Activated naive CD4-positive, alpha-beta T cell treated with Interleukin-2 at 50 U/mL for 16 hours (primary cell): Measurements from ENCODE around the gene POLA2.
A peak's percentile ranks its signal among the peaks of the same experiment; 100 is the strongest.
"Not testable (repeated sequence)": the region's sequence is repeated elsewhere in the genome, so short reads cannot be mapped to it uniquely, and the experiment has no call there.

Experiments
- DNase-seq: peaks from one replicate; pipeline ENCODE4 v3.0.0-alpha.2; 2020

POLA2 gene

GRCh38 chr11:65310215-65310614, 48.5 kb downstream of the POLA2 start:
- no peak for DNase-seq

DNA sequence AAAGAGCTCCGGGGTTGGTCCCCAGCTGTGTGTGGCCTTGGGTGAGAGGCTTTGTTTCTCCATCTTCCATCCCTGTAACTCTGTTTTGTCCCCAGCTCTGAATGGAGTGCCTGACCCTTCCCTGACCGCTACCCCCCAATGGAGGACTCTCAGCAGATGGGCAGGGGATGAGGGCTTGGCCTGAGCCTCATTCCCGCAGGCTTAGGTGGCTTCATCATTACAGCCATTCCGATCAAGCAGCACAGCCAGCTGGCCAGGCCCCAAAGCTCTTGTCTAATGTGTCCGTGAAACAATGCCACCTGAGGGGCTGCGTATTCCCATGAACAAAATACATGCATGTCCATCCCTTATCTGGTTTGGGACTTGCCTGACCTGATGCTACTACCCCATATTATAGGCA, 49.0 kb downstream of the POLA2 start:
- no peak for DNase-seq

- no peak for DNase-seq
These were observed 49.5 kb downstream of the POLA2 start for GRCh38 chr11:65311170-65311678.

- peak; percentile 76 for DNase-seq
These were observed 52.9 kb downstream of the POLA2 start, which contains the start of gene CDC42EP2 for GRCh38 chr11:65314501-65315203. TSS of gene CDC42EP2 (plus strand) at chr11:65314866. CDS start at chr11:65320899, 6,033 bp downstream.

- peak; percentile 83 for DNase-seq
These were observed 53.6 kb downstream of the POLA2 start for GRCh38 chr11:65315204-65315865.

DNA sequence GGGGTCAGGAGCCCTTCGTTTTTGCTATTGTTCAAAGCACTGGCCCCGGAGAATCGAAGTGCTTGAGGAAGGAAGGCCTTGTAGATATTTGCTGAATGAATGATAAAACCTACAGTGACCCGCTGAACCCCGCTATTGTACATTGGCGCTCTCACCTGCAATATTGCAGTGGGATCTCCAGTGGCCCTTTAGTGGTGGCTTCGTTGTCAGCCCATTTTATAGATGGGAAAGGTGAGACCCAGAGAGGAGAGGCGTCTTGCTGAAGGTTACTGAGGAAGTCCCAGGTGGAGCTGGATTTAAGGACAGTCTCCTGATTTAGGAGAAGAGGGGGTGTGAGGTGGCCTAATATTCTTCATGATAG, 54.1 kb downstream of the POLA2 start:
- DNase-seq: no peak

- no peak for DNase-seq
These were observed 54.7 kb downstream of the POLA2 start for GRCh38 chr11:65316227-65317024.

DNA sequence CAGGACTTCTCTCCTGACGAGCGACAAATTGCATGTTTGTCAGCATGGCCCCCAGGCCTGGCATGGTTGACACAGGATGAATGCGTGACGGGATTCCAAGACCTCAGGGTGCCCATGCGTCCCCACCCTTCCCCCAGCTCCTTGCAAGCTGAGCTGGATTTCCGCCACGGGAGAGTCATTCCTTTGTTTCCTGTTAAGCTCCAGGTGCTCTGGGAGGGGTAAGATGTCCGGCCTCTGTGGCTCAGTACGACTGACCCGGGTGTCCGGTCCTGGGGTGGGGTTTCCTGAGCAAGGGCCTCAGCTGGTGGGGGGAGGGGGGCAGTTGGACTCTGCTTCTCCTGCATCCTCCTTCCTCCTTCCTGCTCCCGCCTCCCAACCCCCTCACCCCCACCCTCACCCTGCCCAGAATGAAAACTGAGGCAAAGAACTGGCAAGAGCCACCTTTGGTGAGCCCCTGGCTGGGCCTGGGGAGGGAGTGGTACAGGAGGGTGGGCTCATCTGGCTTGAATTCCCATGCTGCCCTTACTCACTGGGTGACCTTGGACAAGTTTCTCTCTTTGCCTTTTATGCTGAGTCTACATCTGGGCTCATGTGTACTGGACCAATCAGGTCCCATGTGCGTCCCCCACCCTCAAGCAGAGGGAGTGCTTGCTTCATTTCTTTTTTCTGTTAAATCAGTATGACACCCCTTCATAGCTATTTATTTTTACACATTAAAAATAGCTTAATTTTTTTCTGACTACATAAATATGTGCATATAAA, 55.4 kb downstream of the POLA2 start:
- DNase-seq: no peak

GRCh38 chr11:65320386-65321075, 58.8 kb downstream of the POLA2 start:
- no peak for DNase-seq

DNA sequence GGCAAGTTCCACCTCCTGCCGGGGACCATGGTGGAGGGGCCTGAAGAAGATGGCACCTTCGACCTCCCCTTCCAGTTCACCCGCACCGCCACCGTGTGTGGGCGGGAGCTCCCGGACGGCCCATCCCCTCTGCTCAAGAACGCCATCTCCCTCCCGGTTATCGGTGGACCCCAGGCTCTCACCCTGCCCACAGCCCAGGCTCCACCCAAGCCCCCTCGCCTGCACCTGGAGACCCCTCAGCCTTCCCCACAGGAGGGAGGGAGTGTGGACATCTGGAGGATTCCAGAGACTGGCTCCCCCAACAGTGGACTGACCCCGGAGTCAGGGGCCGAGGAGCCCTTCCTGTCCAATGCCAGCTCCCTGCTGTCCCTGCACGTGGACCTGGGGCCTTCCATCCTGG, 59.3 kb downstream of the POLA2 start:
- DNase-seq: no peak

GRCh38 chr11:65321828-65322485, 60.2 kb downstream of the POLA2 start:
- DNase-seq: no peak

GRCh38 chr11:65323813-65324212, 62.1 kb downstream of the POLA2 start:
- no peak for DNase-seq

DNA sequence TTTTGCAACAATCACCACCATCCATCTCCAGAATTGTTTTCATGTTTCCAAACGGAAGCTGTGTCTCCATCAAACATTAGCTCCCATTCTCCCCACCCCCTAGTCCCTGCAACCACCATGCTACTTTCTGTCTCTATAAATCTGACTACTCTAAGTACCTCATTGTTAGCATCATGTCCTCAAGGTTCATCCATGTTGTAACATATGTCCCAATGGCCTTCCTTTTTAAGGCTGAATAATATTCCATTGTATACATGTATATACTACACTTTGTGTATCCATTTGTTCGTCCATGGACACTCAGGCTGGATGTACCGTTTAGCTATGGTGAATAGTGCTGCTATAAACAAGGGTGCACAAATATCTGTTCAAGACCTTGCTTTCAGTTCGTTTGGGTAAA, 63.7 kb downstream of the POLA2 start:
- no peak for DNase-seq

- DNase-seq: no peak
These were observed 65.3 kb downstream of the POLA2 start for GRCh38 chr11:65327021-65327420.

- no peak for DNase-seq
These were observed 67.7 kb downstream of the POLA2 start for GRCh38 chr11:65329478-65329877.

DNA sequence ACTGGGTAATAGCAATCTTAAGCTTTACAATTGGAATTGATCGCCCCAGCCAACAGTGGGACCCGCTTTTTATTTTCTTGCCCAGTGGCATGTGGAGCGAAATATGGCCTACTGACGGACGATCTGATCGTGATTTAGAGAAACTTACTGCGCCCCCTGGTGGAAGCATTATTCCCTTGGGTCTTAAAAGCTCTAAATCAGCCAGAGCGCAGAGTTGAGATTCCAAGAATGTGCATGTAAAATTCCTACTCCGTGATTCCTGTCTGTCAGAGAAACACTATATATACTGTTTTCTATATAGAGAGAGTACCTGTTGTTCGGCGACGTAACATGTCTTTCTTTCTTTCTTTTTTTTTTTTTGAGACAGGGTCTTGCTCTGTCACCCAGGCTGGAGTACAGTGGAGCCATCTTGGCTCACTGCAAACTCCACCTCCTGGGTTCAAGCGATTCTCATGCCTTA, 68.2 kb downstream of the POLA2 start:
- peak; percentile 82 for DNase-seq

DNA sequence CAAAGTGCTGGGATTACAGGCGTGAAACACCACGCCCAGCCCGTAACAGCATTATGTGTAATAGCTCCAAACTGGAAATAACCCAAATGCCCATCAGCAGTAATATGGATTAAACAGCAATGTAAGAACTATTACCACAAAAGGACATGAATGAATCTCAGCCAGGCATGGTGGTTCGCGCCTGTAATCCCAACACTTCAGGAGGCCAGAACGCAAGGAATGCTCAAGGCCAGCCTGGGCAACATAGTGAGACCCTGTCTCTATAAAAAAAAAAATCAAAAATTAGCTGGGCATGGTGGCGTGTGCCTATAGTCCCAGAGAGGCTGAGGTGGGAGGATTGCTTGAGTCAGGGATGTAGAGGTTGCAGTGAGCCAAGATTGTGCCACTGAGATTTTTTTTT, 68.8 kb downstream of the POLA2 start:
- no peak for DNase-seq

DNA sequence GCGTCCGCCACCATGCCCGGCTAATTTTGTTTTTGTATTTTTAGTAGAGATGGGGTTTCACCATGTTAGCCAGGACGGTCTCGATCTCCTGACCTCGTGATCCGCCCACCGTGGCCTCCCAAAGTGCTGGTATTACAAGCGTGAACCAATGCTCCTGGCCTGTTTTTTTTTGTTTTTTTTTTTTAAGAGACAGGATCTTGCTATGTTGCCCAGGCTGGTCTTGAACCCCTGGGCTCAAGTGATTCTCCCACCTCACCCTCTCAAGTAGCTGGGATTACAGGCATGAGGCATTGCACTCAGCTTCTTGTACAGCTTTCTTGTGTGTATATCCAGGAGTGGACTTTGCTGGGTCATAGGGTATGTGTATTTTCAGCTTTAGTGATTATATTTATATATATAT, 70.8 kb downstream of the POLA2 start:
- not testable (repeated sequence) for DNase-seq

GRCh38 chr11:65334696-65335295, 73.0 kb downstream of the POLA2 start:
- DNase-seq: no peak

- no peak for DNase-seq
These were observed 76.9 kb downstream of the POLA2 start for GRCh38 chr11:65338676-65339075.

- no peak for DNase-seq
These were observed 78.5 kb downstream of the POLA2 start for GRCh38 chr11:65340226-65340625.
